Pancreas (tissue), 10 donors: ENCODE results near the gene PWWP2B. TPM values are rescaled to one million over a fixed set of nuclear protein-coding genes. Genes with fewer than 3 reads are reported as not detected.
A peak's percentile ranks its signal among the peaks of the same experiment; 100 is the strongest.

Experiments
- ATAC-seq, 4 donors: fragments of 200-7000 bp; cut with Tn5 transposase; one replicate each; pipeline versions ENCODE4 v1.8.0 to v1.9.1; 2020; ENCODE audit warnings: mild to moderate bottlenecking in 4 of 4, moderate library complexity in 4 of 4
- DNase-seq, 6 donors: peaks; one replicate each; pipeline ENCODE4 v3.0.0-alpha.2; 2020
- FAIRE-seq: peaks from 2 replicates; lab custom pipeline; 2012; peaks lifted over from hg19 to GRCh38; lab: Jason Lieb, UNC
- H3K27ac ChIP-seq, 4 donors: fragments of 200-600 bp; sonication (generic); 1 replicate in 3 of 4; 2 replicates in 1 of 4; pipeline versions ENCODE4 v1.5.0 to v1.8.0; 2020
- H3K27me3 ChIP-seq, 4 donors: fragments of 200-600 bp; one replicate each; pipeline ENCODE4 v1.8.0; 2021
- H3K36me3 ChIP-seq, 3 donors: fragments of 200-600 bp; sonication (generic) in 1 of 3; one replicate each; pipeline versions ENCODE4 v1.5.0 to v1.8.0; 2020 to 2021
- H3K4me1 ChIP-seq, 3 donors: fragments of 200-600 bp; one replicate each; pipeline ENCODE4 v1.8.0; 2021
- H3K4me3 ChIP-seq, 4 donors: fragments of 200-600 bp; sonication (generic) in 2 of 4; one replicate each; pipeline versions ENCODE4 v1.5.0 to v1.8.0; 2020 to 2021
- H3K9me3 ChIP-seq, 4 donors: fragments of 200-600 bp; one replicate each; pipeline ENCODE4 v1.8.0; 2021
- WGBS, 2 donors: extraction: QIAGEN DNeasy Blood & Tissue Kit; methylation state at CpG; one replicate each; pipeline ENCODE4 v1.1.7; 2013; 5-methylcytosine and 5-hydroxymethylcytosine counted together
- intact Hi-C, 3 donors: fragments of 100-400 bp; cut with DNase I; formaldehyde crosslinking; loops; one replicate each; pipeline versions ENCODE4 v1.11.1 to v1.14.2; 2022
- polyA plus RNA-seq, 2 donors: library from polyadenylated mRNA; stranded (reverse); fragments of 200-250 nt; gene quantifications; one replicate each; pipeline ENCODE4 v1.2.3, GENCODE V29; 2013
- total RNA-seq, 6 donors: library from RNA; stranded (reverse); fragmentation: NEBNext Ultra II Directional in 4 of 6; extraction: Animal tissue kit (Norgen Biotek cat#: 25700) in 4 of 6; gene quantifications; one replicate each; pipeline versions ENCODE4 v1.2.1 to v1.2.4, GENCODE V29; 2021 to 2023
- TF ChIP-seq, protein P1 (sequence below), 4 donors: fragments of 200-600 bp; sonication (generic) in 3 of 4; IDR thresholded peaks; one replicate each; pipeline versions ENCODE4 v1.5.0 to v1.8.0; 2021; ENCODE audit warnings: antibody characterized with exemption in 4 of 4
- donor health status: healthy with polysubstance abuse.
- donor health status: DM: no; HTN: no; CAD: no; lungs with moderate emphysema.
- donor health status: DM: no; HTN: no; CAD: no.
- donor health status: control.
- donor health status: control.
- donor health status: Bipolar disorder and iron deficiency.
- donor health status: DM: yes; HTN: yes; CAD: no.
- donor health status: DM: no; HTN: no; CAD: no.
- donor health status: DM: no; HTN: no; CAD: no.
- donor health status: DM: yes; HTN: yes; CAD: no.

The PWWP2B gene
- total and polyA plus RNA-seq, 8 donors = 17.8 to 44.1 (median 25.2) TPM

DNA sequence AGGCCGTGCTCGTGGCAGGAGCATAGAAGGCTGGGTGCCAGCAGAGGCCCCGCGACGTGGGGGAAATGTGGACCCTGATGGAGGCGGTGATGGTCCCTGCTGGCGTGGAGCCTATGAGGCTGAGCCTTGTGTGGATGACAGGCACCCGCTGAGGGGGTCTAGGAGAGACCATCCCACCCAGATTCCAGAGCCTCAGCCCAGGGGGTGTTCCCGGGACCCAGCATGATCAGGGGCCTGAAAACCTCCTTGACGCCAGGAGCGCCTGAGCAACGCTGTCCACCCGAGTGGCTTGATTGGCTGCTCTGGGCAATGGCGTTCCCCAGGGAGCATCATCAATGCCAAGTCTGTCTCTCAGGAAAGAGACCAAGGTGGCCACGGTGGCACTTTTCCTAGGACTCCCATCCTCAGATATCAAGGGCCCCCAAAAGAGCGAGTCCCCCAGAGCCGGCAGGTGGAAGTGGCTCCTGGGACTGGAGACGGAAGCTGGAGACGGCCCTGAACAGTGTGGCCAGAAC lies 61.1 kb downstream of the PWWP2B start:
- ATAC-seq (no peak), FAIRE-seq (no peak)

DNA sequence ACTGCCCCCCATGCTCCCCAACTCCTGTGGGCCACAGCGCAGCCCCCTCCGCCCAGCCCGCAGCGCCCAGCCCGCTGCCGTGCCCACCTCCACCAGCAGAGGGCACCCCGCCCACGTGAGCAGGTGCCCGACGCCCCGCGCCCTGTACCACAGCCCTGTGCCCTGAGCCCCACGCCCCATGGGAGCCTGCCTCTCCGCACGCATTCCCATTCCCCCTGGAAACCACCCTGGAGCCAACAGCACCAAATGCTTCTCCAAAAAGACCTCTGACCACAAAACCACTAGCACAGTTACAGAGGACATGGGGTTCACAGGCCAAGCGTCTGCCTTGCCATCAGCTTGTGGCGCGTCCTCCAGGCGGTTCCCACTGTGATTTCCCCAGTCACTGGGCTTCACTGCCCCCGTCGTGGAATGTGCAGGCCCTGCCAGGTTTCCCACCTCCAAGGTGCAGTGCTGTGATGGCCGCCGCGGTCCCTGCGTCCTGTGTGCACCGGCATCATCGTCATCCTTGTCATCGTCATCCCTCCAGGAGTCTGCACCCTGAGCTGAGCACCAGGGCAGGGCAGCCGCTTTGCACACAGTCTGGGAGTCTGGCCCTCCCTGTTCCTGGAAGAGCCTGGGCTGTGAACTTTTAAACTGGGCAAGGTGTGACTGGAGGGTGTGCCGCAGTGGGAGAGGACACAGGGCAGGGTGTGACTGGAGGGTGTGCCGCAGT lies 61.7 kb downstream of the PWWP2B start:
- Histone ChIP-seq H3K27ac (no peak overlapping the region), H3K4me1 (peaks cover 11 to 18% (median 16%) of the 10 kb centered on the region in 3 donors), H3K9me3 (no peaks in the 10 kb centered on the region), H3K36me3 (no peaks in the 10 kb centered on the region), H3K27me3 (no peaks in the 10 kb centered on the region), H3K4me3 (no peak overlapping the region)
- 35 to 38% methylated on average over 30 to 31 of the region's 31 CpGs for WGBS, 2 donors
- no peak for FAIRE-seq
- intact Hi-C loops = loop anchor here (5.0 to 10.0 kb wide), 5 partner anchors 119 to 236 kb away; no protein-coding TSS in a partner anchor
- ATAC-seq = peak; percentile 72 to 84 (median 82)
- TF ChIP-seq, protein P1, sequence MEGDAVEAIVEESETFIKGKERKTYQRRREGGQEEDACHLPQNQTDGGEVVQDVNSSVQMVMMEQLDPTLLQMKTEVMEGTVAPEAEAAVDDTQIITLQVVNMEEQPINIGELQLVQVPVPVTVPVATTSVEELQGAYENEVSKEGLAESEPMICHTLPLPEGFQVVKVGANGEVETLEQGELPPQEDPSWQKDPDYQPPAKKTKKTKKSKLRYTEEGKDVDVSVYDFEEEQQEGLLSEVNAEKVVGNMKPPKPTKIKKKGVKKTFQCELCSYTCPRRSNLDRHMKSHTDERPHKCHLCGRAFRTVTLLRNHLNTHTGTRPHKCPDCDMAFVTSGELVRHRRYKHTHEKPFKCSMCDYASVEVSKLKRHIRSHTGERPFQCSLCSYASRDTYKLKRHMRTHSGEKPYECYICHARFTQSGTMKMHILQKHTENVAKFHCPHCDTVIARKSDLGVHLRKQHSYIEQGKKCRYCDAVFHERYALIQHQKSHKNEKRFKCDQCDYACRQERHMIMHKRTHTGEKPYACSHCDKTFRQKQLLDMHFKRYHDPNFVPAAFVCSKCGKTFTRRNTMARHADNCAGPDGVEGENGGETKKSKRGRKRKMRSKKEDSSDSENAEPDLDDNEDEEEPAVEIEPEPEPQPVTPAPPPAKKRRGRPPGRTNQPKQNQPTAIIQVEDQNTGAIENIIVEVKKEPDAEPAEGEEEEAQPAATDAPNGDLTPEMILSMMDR (IDR thresholded peaks at IDR 0.05) = peak; percentile 84 to 96 (median 92)
- DNase-seq = peak; percentile 20 to 91 (median 69)

More for the DNA sequence above, 61.1 kb downstream of the PWWP2B start:
- 44 to 49% methylated on average over 19 of the region's 19 CpGs for WGBS, 2 donors
- no peaks in the 10 kb centered on the region for H3K27me3 ChIP-seq
- intact Hi-C loops = loop anchor here (5.0 to 10.0 kb wide), 5 partner anchors 119 to 236 kb away; no protein-coding TSS in a partner anchor
- TF ChIP-seq, protein P1 (IDR thresholded peaks at IDR 0.05) = no peak
- no peaks in the 10 kb centered on the region for H3K36me3 ChIP-seq
- H3K27ac ChIP-seq = no peak overlapping the region
- H3K9me3 ChIP-seq = no peaks in the 10 kb centered on the region
- peaks cover 17 to 22% (median 22%) of the 10 kb centered on the region in 3 donors for H3K4me1 ChIP-seq
- no peak overlapping the region for H3K4me3 ChIP-seq
- peak in 4 of 6 donors; percentile 23 to 74 (median 50) for DNase-seq

DNA sequence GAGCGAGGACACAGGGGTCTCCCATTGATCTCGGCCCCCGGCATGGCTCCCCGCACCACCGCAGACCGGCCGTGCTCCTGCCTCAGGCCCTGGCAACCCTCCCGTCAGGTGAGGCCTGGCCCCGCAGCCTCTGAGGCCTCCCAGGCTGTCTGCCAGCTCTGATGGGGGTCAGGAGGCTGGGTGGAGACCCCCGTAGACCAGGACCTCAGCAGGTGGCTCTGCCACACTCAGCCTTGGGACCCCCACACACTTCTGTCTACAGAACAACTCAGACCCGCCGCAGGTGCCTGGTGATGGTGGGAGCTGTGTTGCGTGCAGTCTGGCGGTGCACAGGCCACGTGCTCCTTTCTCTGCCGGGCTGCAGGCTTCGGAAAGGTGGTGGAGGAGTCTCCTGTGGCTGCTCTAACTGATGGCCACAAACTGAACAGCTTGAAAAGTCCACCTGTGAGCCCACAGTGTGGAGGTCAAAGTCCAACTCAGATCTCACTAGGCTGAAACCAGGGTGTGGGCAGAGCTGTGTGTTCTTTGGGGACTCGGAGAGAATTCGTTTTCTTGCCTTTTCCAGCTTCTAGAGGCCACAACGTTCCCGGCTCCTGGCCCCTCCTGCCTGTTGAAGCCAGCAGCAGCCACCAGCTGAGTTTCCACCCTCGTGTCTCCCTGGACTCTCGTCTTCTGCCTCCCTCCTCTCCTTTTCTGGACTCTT lies 62.5 kb downstream of the PWWP2B start:
- ATAC-seq (peak; percentile 71 to 82 (median 76)), FAIRE-seq (no peak), DNase-seq (peak; percentile 40 to 66 (median 52))
- TF ChIP-seq, protein P1 (IDR thresholded peaks at IDR 0.05) = no peak
- Histone ChIP-seq H3K36me3 (no peaks in the 10 kb centered on the region), H3K4me1 (peaks cover 7 to 16% (median 12%) of the 10 kb centered on the region in 3 donors), H3K9me3 (no peaks in the 10 kb centered on the region), H3K27ac (no peak overlapping the region), H3K27me3 (no peaks in the 10 kb centered on the region), H3K4me3 (no peak overlapping the region)
- intact Hi-C loops = loop anchor here (5.0 to 10.0 kb wide), 5 partner anchors 118 to 237 kb away; no protein-coding TSS in a partner anchor
- WGBS, 2 donors = 48 to 51% methylated on average over 21 to 23 of the region's 23 CpGs

DNA sequence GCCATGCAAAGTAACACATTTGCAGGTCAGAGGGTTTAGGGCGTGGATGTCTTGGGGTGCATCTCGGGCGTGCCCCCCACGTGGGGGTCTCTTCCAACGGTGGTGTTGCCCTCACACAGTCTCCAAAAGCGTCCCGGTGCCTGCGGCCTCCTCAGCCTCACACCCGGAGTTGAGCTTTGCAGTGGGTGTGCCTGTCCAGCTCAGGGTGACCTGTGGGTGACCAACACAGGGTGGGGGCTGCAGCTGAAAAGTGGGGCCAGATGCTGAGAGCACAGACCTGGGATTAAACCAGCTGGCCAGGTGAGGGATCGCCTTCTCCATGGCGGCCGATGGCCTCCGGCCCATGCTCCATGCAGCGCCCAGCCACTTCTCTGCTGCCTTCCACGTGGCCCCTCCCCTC lies 63.1 kb downstream of the PWWP2B start:
- no peak for ATAC-seq
- Histone ChIP-seq H3K27ac (no peak overlapping the region), H3K27me3 (no peaks in the 10 kb centered on the region), H3K4me1 (peaks cover 7 to 16% (median 12%) of the 10 kb centered on the region in 3 donors), H3K4me3 (no peak overlapping the region), H3K36me3 (no peaks in the 10 kb centered on the region), H3K9me3 (no peaks in the 10 kb centered on the region)
- TF ChIP-seq, protein P1 (IDR thresholded peaks at IDR 0.05) = no peak
- peak in 3 of 6 donors; percentile 12 to 49 (median 36) for DNase-seq
- 81 to 85% methylated on average over 15 of the region's 15 CpGs for WGBS, 2 donors
- intact Hi-C loops = no loop called here
- FAIRE-seq = no peak
